ENCODE data around the gene VSIG2.

The VSIG2 gene

GRCh38 chr11:124763156-124763947 is 11.3 kb upstream of the VSIG2 start:
- DNase-seq (ENCODE audit: low spot score), result no peak

GRCh38 chr11:124762624-124763155 is 10.6 kb upstream of the VSIG2 start:
- DNase-seq (ENCODE audit: low spot score), result no peak

- DNase-seq (ENCODE audit: low spot score), result no peak
Measured at GRCh38 chr11:124762105-124762623, 10.1 kb upstream of the VSIG2 start, which contains the start of gene ESAM. Gene ESAM (minus strand): TSS chr11:124762290. CDS start chr11:124762154, 136 bp downstream.

- DNase-seq (ENCODE audit: low spot score), result no peak
Measured at GRCh38 chr11:124761301-124762104, 9.4 kb upstream of the VSIG2 start.

GRCh38 chr11:124760806-124761205 is 8.8 kb upstream of the VSIG2 start:
- no peak for DNase-seq (ENCODE audit: low spot score)

- no peak for DNase-seq (ENCODE audit: low spot score)
Measured at GRCh38 chr11:124760205-124760652, 8.2 kb upstream of the VSIG2 start.

GRCh38 chr11:124759266-124760204 is 7.5 kb upstream of the VSIG2 start:
- peak; percentile 93 for DNase-seq (ENCODE audit: low spot score)

- DNase-seq (ENCODE audit: low spot score), result no peak
Measured at GRCh38 chr11:124758355-124759265, 6.6 kb upstream of the VSIG2 start.

GRCh38 chr11:124757320-124757719 is 5.3 kb upstream of the VSIG2 start:
- DNase-seq (ENCODE audit: low spot score), result no peak

GRCh38 chr11:124756753-124757227 is 4.7 kb upstream of the VSIG2 start:
- no peak for DNase-seq (ENCODE audit: low spot score)

GRCh38 chr11:124756033-124756752 is 4.1 kb upstream of the VSIG2 start:
- DNase-seq (ENCODE audit: low spot score), result no peak

- DNase-seq (ENCODE audit: low spot score), result no peak
Measured at GRCh38 chr11:124754710-124755109, 2.7 kb upstream of the VSIG2 start.

- DNase-seq (ENCODE audit: low spot score), result no peak
Measured at GRCh38 chr11:124754309-124754708, 2.3 kb upstream of the VSIG2 start.

- no peak for DNase-seq (ENCODE audit: low spot score)
Measured at GRCh38 chr11:124753624-124754023, 1.6 kb upstream of the VSIG2 start.

GRCh38 chr11:124753205-124753604 is 1.1 kb upstream of the VSIG2 start:
- no peak for DNase-seq (ENCODE audit: low spot score)

GRCh38 chr11:124752471-124753102 is 532 bp upstream of the VSIG2 start:
- DNase-seq (ENCODE audit: low spot score), result no peak

GRCh38 chr11:124751391-124751740 is 689 bp downstream of the VSIG2 start:
- no peak for DNase-seq (ENCODE audit: low spot score)

GRCh38 chr11:124749912-124750311 is 2.1 kb downstream of the VSIG2 start:
- no peak for DNase-seq (ENCODE audit: low spot score)
